Brain pericyte (primary cell): ENCODE results near the gene AFMID.

Experiments
- DNase-seq: peaks from one replicate; pipeline ENCODE4 v3.0.0-alpha.2; 2012; ENCODE audit warnings: low read depth, low spot score

AFMID gene

GRCh38 chr17:78255029-78255656 lies 68.0 kb downstream of the AFMID start:
- no peak for DNase-seq

GRCh38 chr17:78255953-78256706 lies 69.0 kb downstream of the AFMID start:
- DNase-seq: no peak

GRCh38 chr17:78256707-78257591 lies 69.8 kb downstream of the AFMID start:
- no peak for DNase-seq
